ENCODE data around the gene NFIC. TPM values are rescaled to one million over a fixed set of nuclear protein-coding genes. Genes with fewer than 3 reads are reported as not detected.
"Not testable (repeated sequence)": the region's sequence is repeated elsewhere in the genome, so short reads cannot be mapped to it uniquely, and the experiment has no call there.

The NFIC gene
- total RNA-seq, 1 experiment from 2014 or later: 5.8 TPM

DNA sequence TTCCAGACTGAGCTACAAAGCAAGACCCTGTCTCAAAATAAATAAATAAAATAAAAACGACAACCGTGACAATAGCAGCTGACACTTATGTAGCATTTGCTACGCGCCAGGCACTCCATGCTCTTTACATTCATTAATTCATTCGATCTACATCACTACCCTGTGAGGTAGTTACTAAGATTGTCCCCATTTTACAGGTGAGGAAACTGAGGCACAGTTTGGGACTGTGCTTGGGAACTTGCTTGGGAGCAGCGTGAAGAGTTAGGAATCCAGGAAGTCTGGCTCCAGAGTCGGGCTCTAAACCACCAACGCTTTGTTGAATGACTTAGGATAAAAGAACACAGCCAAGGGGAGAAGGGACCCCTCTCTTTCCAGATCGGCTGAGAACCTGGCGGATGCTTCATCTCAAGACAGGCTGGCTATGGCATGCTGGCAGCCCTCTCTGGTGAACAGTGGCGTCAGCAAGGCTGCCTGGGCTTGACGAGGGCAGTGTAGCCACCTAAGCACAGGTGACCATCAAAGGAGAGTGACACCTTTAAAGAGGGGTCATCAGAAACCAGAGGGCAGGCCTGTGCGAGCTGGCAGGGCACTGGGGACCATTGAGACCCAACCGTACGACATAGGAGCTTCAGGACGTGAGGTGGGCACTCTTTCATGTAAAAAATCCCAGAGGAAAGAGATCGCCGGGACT is 133.5 kb downstream of the NFIC start:
- in situ Hi-C loops (cut with HindIII; ENCODE audit: low pct_unique_long_range_greater_than_20kb, low sequenced_read_pairs): no loop called here
- no peak for DNase-seq (ENCODE audit: low read depth, low spot score)

DNA sequence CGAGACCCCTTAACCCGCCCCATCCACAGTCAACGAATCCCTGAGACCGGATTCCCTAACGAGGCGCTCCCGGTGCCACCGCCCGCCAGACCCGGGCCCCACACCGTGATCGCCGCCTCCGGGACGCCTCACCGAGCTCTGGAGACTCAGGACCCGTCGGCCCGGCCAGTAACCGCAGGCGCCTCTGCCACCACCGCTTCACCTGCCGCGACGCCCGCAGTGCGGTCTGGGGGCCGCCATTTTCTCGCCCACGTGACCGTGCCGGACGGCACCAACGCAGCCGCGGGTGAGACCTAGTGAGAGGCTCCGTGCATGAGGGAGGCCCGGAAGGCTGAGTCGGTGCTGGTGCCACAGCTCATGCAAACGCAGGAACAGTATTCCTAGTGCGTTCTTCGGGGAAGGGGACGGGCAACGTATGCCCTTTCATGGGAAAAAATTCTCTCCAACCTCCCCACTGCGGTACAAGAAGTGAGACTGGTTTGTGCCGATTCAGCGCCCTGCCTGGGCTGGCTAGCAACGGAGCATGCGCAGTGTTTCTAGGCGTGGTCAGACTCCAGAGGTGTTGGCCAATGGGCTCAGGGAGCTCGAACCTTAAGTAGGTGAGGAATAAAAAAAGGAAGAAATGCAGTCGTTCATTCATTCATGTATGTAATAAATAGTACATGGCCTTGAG is 134.2 kb downstream of the NFIC start, which contains the start of gene DOHH:
Gene DOHH (minus strand): TSS at position 246 of the 673 bp plus-strand sequence. CDS start 3,860 bp downstream, outside the sequence.
- peak; percentile 96 for DNase-seq (ENCODE audit: low read depth, low spot score)
- in situ Hi-C loops (cut with HindIII; ENCODE audit: low pct_unique_long_range_greater_than_20kb, low sequenced_read_pairs): no loop called here

DNA sequence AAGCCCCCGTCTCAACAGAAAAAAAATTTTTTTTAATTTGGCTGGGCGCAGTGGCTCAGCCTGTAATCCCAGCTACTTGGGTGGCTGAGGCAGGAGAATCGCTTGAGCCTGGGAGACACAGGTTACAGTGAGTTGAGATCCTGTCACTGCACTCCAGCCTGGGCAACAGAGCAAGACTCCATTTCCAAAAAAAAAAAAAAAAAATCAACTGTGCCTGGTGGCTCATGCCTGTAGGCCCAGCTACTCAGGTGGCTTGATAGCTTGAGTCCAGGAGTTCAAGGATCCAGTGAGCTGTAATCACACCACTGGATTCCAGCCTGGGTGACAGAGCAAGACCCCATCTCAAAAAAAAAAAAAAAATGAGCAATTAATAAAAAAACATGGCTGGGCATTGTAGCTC is 135.4 kb downstream of the NFIC start:
- in situ Hi-C loops (cut with HindIII; ENCODE audit: low pct_unique_long_range_greater_than_20kb, low sequenced_read_pairs): no loop called here
- no peak for DNase-seq (ENCODE audit: low read depth, low spot score)

DNA sequence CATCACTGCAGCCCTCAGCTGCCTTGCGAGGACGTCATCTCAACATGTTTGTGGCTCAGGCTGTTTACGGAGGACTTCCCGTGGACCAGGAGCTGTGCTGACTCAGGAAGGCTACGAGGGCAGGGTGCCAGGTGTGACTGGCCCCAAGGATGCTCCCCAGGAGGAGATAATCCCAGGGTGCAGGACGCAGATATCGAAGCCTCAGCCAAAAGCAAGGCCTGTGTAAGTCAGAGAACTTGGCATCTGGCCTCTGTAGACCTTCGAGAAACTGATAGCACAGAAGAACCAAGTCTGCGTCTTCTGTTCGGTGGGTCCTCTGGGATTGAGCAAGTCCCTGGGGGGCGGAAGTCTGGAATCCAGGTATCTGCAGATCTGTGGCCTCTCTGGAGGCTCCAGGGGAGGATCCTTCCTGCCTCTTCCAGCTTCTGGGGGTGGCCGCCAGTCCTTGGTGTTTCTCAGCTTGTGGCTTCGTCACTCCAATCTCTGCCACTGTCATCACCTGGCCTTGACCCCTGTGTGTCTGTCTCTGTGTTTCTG is 136.7 kb downstream of the NFIC start:
- in situ Hi-C loops (cut with HindIII; ENCODE audit: low pct_unique_long_range_greater_than_20kb, low sequenced_read_pairs): no loop called here
- DNase-seq (ENCODE audit: low read depth, low spot score): no peak

DNA sequence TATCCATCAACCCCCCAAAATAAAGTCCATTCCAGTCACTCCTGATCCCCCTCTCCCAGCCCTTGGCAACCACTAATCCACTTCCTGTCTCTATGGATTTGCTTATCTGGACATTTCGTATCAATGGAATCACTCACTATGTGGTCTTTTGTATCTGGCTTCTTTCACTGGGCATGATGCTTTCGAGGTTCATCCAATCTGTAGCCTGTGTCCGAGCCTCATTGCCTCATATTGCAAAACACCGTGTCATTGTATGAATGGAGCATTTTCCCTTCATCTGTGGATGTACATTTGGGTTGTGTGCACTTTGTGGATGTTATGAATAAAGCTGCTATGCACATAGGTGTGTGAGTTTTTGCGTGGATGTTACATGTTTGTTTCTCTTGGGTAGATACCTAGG is 138.4 kb downstream of the NFIC start:
- DNase-seq (ENCODE audit: low read depth, low spot score): no peak
- in situ Hi-C loops (cut with HindIII; ENCODE audit: low pct_unique_long_range_greater_than_20kb, low sequenced_read_pairs): no loop called here

DNA sequence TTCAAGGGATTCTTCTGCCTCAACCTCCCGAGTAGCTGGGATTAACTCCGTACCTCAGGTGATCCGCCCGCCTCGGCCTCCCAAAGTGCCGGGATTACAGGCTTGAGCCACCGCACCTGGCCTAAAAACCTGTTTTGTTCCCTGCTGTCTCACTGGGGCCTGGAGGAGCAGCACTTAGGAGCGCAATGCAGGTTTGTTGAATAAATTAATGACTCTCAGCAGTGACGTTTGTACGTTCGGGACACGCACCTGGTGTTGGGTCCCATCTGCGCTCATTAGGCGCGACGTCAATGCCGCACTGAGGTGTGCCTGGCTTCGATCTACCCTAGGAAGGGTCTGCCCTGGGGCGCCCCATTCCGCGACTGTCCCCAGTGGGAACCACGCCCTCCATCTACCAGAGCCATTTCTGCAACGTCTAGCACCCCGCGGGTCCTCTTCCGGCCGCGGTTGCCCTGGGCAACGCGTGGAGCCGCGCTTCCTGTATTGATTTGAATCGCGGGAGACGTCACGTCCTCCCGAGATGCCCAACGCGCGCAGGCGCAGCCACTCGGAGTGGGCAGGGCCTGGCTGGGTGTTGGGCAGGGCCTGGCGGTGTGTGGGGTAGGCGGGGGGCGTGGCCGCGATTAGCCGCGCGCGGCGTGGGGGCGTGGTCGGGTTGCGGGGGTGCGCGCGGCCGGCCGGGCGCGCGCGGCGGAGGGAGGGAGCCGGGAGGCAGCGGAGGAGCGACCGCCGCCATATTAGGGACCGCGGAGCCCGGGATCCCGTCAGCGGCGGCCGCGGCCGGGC is 139.4 kb downstream of the NFIC start, which contains the start of gene FZR1:
Gene FZR1 (plus strand): TSS at position 714 of the 786 bp plus-strand sequence. CDS start 16,679 bp downstream, outside the sequence.
- in situ Hi-C loops (cut with HindIII; ENCODE audit: low pct_unique_long_range_greater_than_20kb, low sequenced_read_pairs): no loop called here
- peak; percentile 96 for DNase-seq (ENCODE audit: low read depth, low spot score)

DNA sequence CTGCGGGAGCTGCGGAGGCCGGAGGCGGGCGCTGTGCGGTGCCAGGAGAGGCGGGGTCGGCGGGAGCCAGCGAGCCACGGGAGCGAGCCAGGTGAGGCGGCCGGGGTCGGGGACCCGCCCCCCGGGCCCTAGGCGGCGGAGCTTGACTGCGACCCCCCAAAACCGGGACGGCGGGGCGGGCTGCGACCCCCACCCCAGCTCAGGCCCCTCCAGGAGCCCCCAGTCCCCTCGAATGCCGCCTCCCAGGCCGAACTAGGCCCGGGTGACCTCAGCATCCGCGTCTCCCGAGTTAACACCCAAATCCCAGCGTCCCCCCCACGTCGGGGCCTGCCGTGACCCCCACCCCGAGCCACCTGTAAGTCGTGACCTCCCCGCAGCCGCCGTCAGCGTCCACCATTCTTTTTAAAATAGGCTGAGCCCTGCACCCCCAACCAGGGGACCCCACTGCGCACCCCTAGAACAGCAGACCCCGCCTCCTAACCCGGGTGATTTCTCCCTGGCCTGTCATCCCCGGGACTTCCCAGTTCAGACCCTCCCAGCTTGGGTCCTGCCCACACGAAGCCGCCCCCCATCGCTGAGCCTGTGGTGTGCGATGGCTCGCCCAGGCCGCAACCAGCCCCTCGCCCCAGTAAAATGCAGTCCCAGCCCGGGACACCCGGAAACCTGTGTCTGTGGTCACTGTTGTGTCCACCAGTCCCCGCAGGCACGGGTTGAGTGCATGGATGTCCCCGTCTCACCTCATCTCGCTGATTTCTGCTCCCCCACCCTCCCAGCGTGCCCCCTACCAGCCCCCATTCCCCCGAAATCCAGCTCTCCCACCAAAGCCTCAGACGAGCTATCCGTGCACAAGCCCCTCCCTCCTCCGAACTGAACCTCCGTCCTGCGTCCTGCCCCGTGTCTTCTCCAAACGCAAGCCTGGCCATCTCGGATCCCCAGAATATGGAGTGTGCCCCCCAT is 140.3 kb downstream of the NFIC start:
- in situ Hi-C loops (cut with HindIII; ENCODE audit: low pct_unique_long_range_greater_than_20kb, low sequenced_read_pairs): no loop called here
- no peak for DNase-seq (ENCODE audit: low read depth, low spot score)

DNA sequence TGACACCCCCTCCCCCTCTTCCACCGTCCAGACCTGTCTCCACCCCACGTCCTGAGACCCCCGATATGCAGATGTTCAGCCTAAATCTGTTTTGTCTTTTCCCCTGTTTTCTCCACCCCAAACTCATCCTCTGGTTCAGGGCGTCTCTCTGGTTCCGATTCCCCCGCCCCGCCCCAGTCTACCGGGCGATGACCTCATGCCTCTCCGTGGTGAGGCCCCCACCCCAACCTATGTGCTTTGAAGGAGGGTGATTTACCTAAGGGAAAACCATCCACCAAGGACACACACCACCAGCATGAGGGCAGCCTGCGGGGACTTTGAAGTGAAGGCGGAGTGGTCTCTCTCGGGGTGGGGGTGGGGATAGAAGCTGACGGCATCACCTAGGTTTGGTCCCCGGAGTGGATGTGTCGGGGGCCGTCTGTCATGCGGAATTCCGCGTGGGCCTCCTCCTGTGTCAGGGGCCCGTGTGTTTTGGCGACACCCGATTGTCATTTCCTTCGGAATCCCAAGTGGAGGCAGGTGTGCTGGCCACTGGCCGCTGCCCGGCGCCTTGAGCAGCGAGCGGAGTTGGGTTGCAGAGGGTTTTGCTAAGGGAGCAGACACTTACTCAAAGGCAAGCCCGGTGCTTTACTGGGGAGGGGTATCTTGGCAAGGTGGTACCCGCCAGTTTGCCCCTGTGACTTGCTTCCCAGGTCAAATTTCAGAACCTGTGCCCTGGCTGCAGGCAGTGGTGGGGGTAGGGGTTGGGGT is 141.2 kb downstream of the NFIC start:
- in situ Hi-C loops (cut with HindIII; ENCODE audit: low pct_unique_long_range_greater_than_20kb, low sequenced_read_pairs): no loop called here
- DNase-seq (ENCODE audit: low read depth, low spot score): no peak

DNA sequence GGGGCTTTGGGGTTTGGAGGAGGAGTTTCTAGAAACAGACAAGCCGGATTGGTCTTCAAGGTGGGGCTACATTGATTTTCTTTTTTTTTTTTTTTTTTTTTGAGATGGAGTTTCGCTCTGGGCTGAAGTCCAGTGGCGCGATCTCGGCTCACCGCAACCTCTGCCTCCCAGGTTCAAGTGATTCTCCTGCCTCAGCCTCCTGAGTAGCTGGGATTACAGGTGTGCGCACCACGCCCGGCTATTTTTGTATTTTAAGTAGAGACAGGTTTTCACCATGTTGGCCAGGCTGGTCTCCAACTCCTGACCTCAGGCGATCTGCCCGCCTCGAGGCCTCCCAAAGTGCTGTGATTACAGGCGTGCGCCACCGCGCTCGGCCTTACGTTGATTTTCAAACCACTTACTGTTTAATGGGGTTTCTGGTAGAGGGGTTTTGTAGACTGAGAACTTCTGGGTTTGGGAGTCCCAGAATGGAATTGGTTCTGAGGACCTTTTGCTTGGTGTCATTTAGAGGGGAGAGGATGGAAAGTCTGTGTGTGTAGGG is 141.8 kb downstream of the NFIC start:
- DNase-seq (ENCODE audit: low read depth, low spot score); in situ Hi-C loops (cut with HindIII; ENCODE audit: low pct_unique_long_range_greater_than_20kb, low sequenced_read_pairs): not testable (repeated sequence)

DNA sequence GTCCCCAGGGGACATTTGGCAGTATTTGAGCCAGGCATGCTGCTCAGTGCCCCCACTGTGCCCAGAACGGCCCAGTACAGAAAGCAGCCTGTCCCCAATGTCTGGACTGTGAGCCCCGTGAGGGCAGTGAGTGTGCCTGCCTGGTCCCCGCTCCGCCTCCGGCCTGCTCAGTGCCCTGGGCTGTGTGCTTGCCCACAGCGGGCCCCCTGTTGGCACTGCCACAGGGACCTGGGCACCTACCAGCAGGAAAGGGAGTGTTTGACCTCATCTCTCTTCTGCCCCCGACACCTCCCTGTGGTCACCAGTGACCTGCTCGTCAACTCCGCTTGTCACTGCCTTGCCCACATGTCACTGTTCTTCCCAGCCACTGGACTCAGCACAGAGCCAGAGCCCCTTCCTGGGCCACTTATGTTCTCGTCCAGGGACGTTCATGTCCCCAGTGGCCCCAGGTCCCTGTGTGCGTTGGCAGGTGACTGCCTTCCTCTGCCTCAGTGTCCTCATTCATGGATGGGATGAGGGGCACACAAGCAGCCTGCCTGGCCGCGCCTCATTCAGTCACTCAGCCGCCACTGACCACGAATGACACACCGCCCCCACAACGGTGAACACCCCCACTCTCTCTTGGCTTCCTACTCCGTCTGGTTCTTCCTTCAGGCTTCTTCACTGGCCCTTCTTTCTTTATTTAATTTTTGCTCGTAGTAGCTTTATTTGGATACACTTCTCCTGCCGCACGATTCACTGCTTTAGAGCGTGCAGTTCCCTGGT is 142.6 kb downstream of the NFIC start:
- in situ Hi-C loops (cut with HindIII; ENCODE audit: low pct_unique_long_range_greater_than_20kb, low sequenced_read_pairs): no loop called here
- DNase-seq (ENCODE audit: low read depth, low spot score): no peak

DNA sequence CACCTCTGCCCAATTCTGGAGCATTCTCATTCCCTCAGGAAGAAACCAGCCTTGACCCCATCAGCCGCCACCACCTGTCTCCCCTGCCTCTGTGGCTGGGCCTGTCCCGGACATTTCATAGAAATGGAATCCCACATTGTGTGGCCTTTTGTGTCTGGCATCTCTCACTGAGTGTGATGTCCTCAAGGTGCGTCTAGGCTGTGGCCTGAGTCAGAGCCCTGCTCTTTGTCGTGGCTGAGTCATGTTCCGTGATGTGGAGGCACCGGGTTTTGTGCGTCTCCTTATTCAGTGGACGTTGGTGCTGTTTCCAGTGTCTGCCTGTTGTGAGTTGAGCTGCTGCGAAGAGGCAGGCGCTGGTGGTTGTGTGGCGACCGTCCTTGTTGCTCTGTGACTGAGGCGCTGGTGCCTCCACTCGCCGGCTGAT is 143.2 kb downstream of the NFIC start:
- no peak for DNase-seq (ENCODE audit: low read depth, low spot score)
- in situ Hi-C loops (cut with HindIII; ENCODE audit: low pct_unique_long_range_greater_than_20kb, low sequenced_read_pairs): no loop called here

DNA sequence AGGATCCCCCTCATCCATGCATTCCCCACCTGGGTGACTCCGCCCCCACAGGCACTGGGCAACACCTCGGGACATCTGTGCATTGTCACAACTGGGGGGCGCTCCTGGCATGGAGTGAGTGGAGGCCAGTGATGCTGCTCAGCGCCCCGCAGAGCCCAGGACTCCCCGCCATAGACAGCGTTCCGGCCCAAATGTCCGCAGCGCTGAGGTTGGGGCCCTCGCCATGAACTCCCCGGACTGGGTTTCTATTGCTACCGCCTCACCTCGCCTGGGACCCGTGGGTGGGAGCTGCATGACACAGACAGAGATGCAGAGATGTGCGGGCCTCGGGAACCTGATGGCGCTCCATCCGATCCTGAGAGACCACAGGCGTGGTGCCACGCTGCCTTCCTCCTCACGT is 144.3 kb downstream of the NFIC start:
- in situ Hi-C loops (cut with HindIII; ENCODE audit: low pct_unique_long_range_greater_than_20kb, low sequenced_read_pairs): no loop called here
- no peak for DNase-seq (ENCODE audit: low read depth, low spot score)

DNA sequence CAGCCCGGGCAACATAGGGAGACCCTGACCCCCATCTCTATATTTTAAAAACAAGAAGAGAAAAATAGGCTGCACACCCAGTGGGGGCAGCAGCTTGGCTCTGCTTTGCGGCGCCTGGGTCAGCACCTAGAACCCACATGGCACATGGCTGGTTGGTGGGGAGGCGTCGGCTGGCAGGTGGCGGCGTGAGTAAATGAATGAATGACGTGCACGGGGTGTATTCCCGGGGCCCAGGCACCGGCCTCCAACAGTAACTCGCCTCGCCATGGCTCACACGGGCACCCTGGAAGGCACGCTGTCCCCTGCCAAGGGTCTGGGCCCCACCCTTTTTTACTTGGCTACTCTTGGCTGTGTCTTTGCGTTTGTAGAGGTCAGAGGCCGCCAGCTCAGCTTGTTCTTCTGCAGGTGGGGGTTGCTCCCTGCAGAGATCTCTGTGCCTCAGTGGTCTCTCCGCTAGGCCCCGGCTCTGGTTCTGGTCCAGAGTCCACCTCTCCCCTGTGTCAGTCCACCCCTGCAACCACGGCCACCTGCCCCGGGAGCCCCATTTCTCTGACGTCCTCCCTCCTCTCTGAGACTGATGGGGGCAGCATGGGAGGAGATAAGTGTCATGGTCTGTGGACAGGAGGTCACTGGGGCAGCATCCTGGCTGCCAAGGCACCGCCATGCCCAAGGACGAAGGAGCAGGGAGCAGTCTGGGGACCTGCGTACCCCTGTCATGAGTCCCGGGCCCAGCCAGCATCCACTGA is 145.3 kb downstream of the NFIC start:
- in situ Hi-C loops (cut with HindIII; ENCODE audit: low pct_unique_long_range_greater_than_20kb, low sequenced_read_pairs): no loop called here
- DNase-seq (ENCODE audit: low read depth, low spot score): no peak

DNA sequence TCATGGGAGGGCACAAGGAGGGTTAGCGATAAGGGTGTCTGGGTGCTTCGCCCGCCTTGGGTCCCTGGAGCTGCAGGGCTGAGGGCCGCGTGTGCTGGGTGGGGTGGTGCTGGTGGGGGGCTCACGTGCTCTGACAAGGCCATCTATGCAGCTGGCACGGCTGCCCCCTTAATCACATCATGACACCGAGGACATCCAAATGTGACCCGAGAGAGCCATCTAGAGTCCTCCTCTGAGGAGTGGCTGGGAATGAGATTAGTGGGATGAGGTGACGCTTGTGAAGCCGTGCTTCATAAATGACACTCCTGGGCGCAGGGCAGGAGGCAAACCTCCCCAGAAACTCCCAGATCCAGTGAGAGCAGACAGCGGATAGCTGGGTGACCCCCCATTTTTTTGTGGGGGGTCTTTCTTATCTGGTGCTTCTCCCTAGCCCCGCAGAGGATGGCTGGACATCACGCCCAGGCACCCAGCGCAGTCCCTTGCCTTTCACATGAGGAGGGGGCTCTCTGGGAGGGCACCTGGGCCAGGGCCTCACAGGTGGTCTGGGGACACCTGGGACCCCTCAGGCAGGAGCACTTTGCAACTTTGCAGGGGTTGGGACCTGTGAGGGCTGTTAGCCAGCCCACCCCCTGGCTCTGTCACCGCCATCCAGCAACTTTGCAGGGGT is 146.3 kb downstream of the NFIC start:
- DNase-seq (ENCODE audit: low read depth, low spot score): no peak
- in situ Hi-C loops (cut with HindIII; ENCODE audit: low pct_unique_long_range_greater_than_20kb, low sequenced_read_pairs): no loop called here

Measured in SK-MEL-5 (cell line).